ENCODE results near the gene CNP.

DNA sequence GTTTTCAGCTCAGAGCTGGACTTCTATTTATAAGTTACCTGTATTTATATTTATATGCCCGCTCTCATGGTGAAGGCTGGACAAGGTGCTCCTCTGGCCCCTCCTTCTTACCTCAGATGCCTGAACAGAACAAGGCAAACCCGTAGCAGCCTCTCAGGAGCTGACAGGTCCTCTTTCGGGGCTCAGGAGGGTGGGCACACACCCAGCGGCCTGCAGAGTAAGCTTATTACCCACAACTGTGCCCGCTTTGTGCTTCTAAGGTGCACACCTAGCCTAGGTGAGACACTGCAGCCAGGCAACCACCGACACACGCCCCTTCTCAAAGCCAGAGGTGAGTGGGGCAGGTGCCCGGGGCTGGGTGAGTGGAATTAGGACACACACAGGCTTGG lies 58.6 kb downstream of the CNP start:
- TF ChIP-seq CTCF (IDR thresholded peaks at IDR 0.05) (no peak), POLR2AphosphoS5 (IDR thresholded peaks at IDR 0.05) (no peak), POLR2A (IDR thresholded peaks at IDR 0.05) (no peak)
